Activated naive CD8-positive, alpha-beta T cell treated with anti-CD3 and anti-CD28 coated beads, Interleukin-2, amount 10 ng/mL, durations not matched to agents 7 days and 5 days (primary cell): ENCODE measurements around the gene PRKG1. TPM values are rescaled to one million over a fixed set of nuclear protein-coding genes. Genes with fewer than 3 reads are reported as not detected.

Experiments used
- ATAC-seq: fragments of 150-1000 bp; cut with Tn5 transposase; one replicate; pipeline ENCODE4 v1.10.0; 2021; ENCODE audit warnings: low read depth, moderate library complexity
- POLR2A ChIA-PET: fragments of 350-600 bp; sonication (Branson Sonifier 250); formaldehyde crosslinking; loops from one replicate; lab custom pipeline; 2021; ENCODE audit warnings: antibody characterized with exemption; lab: Charles Lee
- DNase-seq: peaks from one replicate; pipeline ENCODE4 v3.0.0; 2021
- H3K27ac Mint-ChIP-seq: one replicate; pipeline ENCODE4 v1.8.0; 2022; ENCODE audit warnings: mild to moderate bottlenecking, mixed read lengths
- H3K27me3 Mint-ChIP-seq: one replicate; pipeline ENCODE4 v1.8.0; 2022; ENCODE audit warnings: mild to moderate bottlenecking, moderate library complexity, mixed read lengths
- H3K36me3 Mint-ChIP-seq: one replicate; pipeline ENCODE4 v1.8.0; 2021; ENCODE audit warnings: mild to moderate bottlenecking, mixed read lengths
- H3K4me1 Mint-ChIP-seq: one replicate; pipeline ENCODE4 v1.8.0; 2021; ENCODE audit warnings: mixed read lengths
- H3K4me3 Mint-ChIP-seq: one replicate; pipeline ENCODE4 v1.8.0; 2022; ENCODE audit warnings: mild to moderate bottlenecking, moderate library complexity, mixed read lengths
- H3K9me3 Mint-ChIP-seq: one replicate; pipeline ENCODE4 v1.8.0; 2021; ENCODE audit warnings: mixed read lengths
- total RNA-seq, 2 experiments: library from RNA; stranded (reverse); gene quantifications; one replicate each; pipeline ENCODE4 v1.2.3, GENCODE V29; 2021

The PRKG1 gene
- total RNA-seq, 2 experiments from 2014 or later, result not detected

DNA sequence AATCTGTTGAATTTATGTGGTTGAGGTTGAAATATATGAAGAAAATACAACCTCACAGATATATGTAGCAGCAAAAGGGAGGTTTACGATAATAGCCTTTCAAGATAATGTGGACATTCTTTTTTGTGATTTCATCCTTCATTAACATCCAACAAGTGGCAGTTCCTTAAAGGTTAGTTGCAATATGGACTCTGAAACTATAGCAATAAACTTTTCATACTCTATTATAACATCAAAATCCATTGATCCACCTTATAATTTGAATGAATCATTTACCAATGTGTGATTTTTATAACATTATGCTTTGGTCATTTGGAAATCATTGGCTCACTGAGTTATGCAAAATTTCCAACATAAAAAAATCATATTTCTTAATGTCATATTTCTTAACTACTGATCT lies 825.9 kb downstream of the PRKG1 start:
- no peaks in the 10 kb centered on the region for H3K9me3 Mint-ChIP-seq
- no peak for DNase-seq
- no peaks in the 10 kb centered on the region for H3K36me3 Mint-ChIP-seq
- H3K27ac Mint-ChIP-seq, result no peak overlapping the region
- no peak for ATAC-seq
- POLR2A ChIA-PET, result no interaction called here
- H3K4me3 Mint-ChIP-seq, result no peak overlapping the region
- H3K4me1 Mint-ChIP-seq, result no peaks in the 10 kb centered on the region
- peaks cover 5% of the 10 kb centered on the region for H3K27me3 Mint-ChIP-seq

GRCh38 chr10:51903675-51904074 lies 829.4 kb downstream of the PRKG1 start:
- Mint-ChIP-seq H3K27me3 (peaks cover 4% of the 10 kb centered on the region), H3K4me3 (no peak overlapping the region), H3K9me3 (no peaks in the 10 kb centered on the region), H3K27ac (no peak overlapping the region), H3K36me3 (no peaks in the 10 kb centered on the region), H3K4me1 (no peaks in the 10 kb centered on the region)
- ATAC-seq (no peak), DNase-seq (no peak)
- POLR2A ChIA-PET, result no interaction called here

DNA sequence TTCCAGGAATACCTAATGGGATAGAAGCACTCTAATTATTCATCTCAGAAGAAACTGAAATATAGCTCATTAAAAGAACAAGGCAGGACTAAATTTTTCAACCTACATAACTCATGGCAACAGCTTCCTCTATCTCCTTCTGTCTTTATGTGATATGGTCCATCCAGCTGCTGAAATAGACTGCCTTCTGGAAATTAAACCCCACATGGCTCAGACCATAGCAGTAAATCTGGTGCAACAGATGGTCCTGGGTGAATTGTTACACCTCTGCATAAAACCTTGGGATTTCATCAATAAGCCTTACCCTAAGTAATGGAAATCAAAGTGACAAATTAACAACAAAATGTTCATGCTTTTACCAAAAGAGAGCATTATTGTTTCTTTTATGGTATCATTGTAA lies 830.7 kb downstream of the PRKG1 start:
- DNase-seq (no peak), ATAC-seq (no peak)
- H3K27me3 Mint-ChIP-seq, result peaks cover 7% of the 10 kb centered on the region
- H3K4me3 Mint-ChIP-seq, result no peak overlapping the region
- no peaks in the 10 kb centered on the region for H3K4me1 Mint-ChIP-seq
- POLR2A ChIA-PET, result no interaction called here
- H3K36me3 Mint-ChIP-seq, result no peaks in the 10 kb centered on the region
- no peaks in the 10 kb centered on the region for H3K9me3 Mint-ChIP-seq
- H3K27ac Mint-ChIP-seq, result no peak overlapping the region

GRCh38 chr10:51907361-51907760 lies 833.1 kb downstream of the PRKG1 start:
- ATAC-seq, result no peak
- no peak overlapping the region for H3K27ac Mint-ChIP-seq
- H3K4me1 Mint-ChIP-seq, result no peaks in the 10 kb centered on the region
- DNase-seq, result no peak
- H3K36me3 Mint-ChIP-seq, result no peaks in the 10 kb centered on the region
- POLR2A ChIA-PET, result no interaction called here
- no peak overlapping the region for H3K4me3 Mint-ChIP-seq
- H3K27me3 Mint-ChIP-seq, result peaks cover 12% of the 10 kb centered on the region
- no peaks in the 10 kb centered on the region for H3K9me3 Mint-ChIP-seq

DNA sequence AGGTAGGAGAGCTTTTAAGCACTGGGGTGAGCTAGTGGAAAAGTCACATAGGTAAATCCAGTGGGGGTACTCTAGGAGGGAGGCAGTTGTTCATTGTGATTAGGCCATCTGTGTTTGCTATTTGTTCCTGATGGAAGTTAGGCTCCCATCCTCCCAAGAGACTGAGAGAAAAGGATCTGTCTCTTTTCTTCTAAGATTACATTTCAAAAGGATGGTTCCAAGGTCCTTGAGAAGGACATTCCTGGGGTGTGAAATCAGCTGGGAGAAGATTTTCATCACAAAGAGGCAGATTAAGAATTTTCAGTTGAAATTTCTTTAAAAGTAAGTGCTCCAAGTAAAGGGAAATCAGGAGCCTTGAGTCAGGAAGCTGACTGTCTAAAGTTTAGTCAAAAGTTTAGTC lies 835.9 kb downstream of the PRKG1 start:
- peaks cover 10% of the 10 kb centered on the region for H3K27me3 Mint-ChIP-seq
- no peaks in the 10 kb centered on the region for H3K9me3 Mint-ChIP-seq
- no peaks in the 10 kb centered on the region for H3K4me1 Mint-ChIP-seq
- DNase-seq (no peak), ATAC-seq (no peak)
- H3K27ac Mint-ChIP-seq, result no peak overlapping the region
- no peak overlapping the region for H3K4me3 Mint-ChIP-seq
- H3K36me3 Mint-ChIP-seq, result no peaks in the 10 kb centered on the region
- POLR2A ChIA-PET, result no interaction called here

GRCh38 chr10:51910596-51910995 lies 836.3 kb downstream of the PRKG1 start:
- DNase-seq, result no peak
- H3K9me3 Mint-ChIP-seq, result no peaks in the 10 kb centered on the region
- POLR2A ChIA-PET, result no interaction called here
- ATAC-seq, result no peak
- no peaks in the 10 kb centered on the region for H3K4me1 Mint-ChIP-seq
- H3K27ac Mint-ChIP-seq, result no peak overlapping the region
- H3K27me3 Mint-ChIP-seq, result peaks cover 10% of the 10 kb centered on the region
- H3K36me3 Mint-ChIP-seq, result no peaks in the 10 kb centered on the region
- H3K4me3 Mint-ChIP-seq, result no peak overlapping the region

- Mint-ChIP-seq H3K36me3 (no peaks in the 10 kb centered on the region), H3K27ac (no peak overlapping the region), H3K4me1 (no peaks in the 10 kb centered on the region), H3K27me3 (peaks cover 10% of the 10 kb centered on the region), H3K9me3 (no peaks in the 10 kb centered on the region), H3K4me3 (no peak overlapping the region)
- ATAC-seq (no peak), DNase-seq (no peak)
- POLR2A ChIA-PET, result no interaction called here
These were observed 837.4 kb downstream of the PRKG1 start for GRCh38 chr10:51911723-51912122.

GRCh38 chr10:51915031-51915542 lies 840.8 kb downstream of the PRKG1 start:
- H3K27ac Mint-ChIP-seq, result no peak overlapping the region
- no peak for ATAC-seq
- POLR2A ChIA-PET, result no interaction called here
- no peak for DNase-seq
- no peaks in the 10 kb centered on the region for H3K9me3 Mint-ChIP-seq
- H3K27me3 Mint-ChIP-seq, result peaks cover 6% of the 10 kb centered on the region
- no peaks in the 10 kb centered on the region for H3K4me1 Mint-ChIP-seq
- H3K4me3 Mint-ChIP-seq, result no peak overlapping the region
- no peaks in the 10 kb centered on the region for H3K36me3 Mint-ChIP-seq

DNA sequence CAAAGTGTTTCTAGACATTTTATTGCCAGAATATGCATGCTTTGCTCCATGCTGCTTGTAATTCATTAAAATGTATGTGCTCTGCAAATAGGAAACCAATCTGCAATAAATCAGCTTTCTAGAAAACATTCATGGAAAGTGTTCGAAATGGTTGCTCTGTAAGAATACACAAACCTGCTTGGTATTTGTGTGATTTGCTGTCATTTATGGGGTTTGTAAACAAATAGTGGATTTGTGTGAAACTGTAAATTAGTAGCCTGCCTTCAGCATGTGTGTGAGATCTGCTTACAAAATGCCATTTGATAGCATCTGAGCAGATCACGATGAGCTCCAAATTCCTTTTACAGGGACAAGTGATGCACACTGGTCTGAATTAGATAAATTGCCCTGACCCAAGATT lies 844.2 kb downstream of the PRKG1 start:
- ATAC-seq (no peak), DNase-seq (no peak)
- Mint-ChIP-seq H3K36me3 (no peaks in the 10 kb centered on the region), H3K4me1 (peaks cover 1% of the 10 kb centered on the region), H3K27ac (no peak overlapping the region), H3K27me3 (peaks cover 8% of the 10 kb centered on the region), H3K4me3 (no peak overlapping the region), H3K9me3 (no peaks in the 10 kb centered on the region)
- POLR2A ChIA-PET, result no interaction called here

- H3K27me3 Mint-ChIP-seq, result peaks cover 8% of the 10 kb centered on the region
- no peak for ATAC-seq
- POLR2A ChIA-PET, result no interaction called here
- H3K36me3 Mint-ChIP-seq, result no peaks in the 10 kb centered on the region
- no peak overlapping the region for H3K4me3 Mint-ChIP-seq
- DNase-seq, result no peak
- H3K27ac Mint-ChIP-seq, result no peak overlapping the region
- H3K4me1 Mint-ChIP-seq, result peaks cover 1% of the 10 kb centered on the region
- H3K9me3 Mint-ChIP-seq, result no peaks in the 10 kb centered on the region
These were observed 844.6 kb downstream of the PRKG1 start for GRCh38 chr10:51918884-51919325.

- POLR2A ChIA-PET, result no interaction called here
- H3K9me3 Mint-ChIP-seq, result no peaks in the 10 kb centered on the region
- peaks cover 1% of the 10 kb centered on the region for H3K4me1 Mint-ChIP-seq
- DNase-seq, result no peak
- ATAC-seq, result no peak
- H3K27me3 Mint-ChIP-seq, result peaks cover 8% of the 10 kb centered on the region
- H3K36me3 Mint-ChIP-seq, result no peaks in the 10 kb centered on the region
- no peak overlapping the region for H3K27ac Mint-ChIP-seq
- H3K4me3 Mint-ChIP-seq, result no peak overlapping the region
These were observed 846.4 kb downstream of the PRKG1 start for GRCh38 chr10:51920672-51921071.

DNA sequence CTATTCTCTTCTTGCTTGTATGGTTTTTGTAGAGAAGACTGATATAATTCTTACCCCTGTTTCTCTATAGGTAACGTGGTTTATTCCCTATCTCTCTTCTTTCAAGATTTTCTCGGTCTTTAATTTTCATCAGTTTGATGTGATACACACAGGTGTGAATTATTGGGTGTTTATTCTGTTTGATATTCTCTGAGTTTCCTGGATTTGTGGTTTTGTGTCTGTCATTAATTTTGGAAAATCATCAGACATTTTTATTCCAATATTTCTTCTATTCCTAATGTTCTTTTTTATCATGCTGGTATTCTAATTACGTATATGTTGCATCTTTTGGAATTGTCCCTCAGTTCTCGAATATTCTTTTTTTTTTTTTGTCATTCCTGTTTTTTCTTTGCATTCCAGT lies 850.1 kb downstream of the PRKG1 start:
- ATAC-seq (no peak), DNase-seq (no peak)
- no peak overlapping the region for H3K27ac Mint-ChIP-seq
- H3K27me3 Mint-ChIP-seq, result peaks cover 6% of the 10 kb centered on the region
- no peaks in the 10 kb centered on the region for H3K36me3 Mint-ChIP-seq
- peaks cover 1% of the 10 kb centered on the region for H3K4me1 Mint-ChIP-seq
- no peak overlapping the region for H3K4me3 Mint-ChIP-seq
- POLR2A ChIA-PET, result no interaction called here
- H3K9me3 Mint-ChIP-seq, result no peaks in the 10 kb centered on the region

- H3K27me3 Mint-ChIP-seq, result peaks cover 5% of the 10 kb centered on the region
- DNase-seq (no peak), ATAC-seq (no peak)
- no peaks in the 10 kb centered on the region for H3K36me3 Mint-ChIP-seq
- H3K4me3 Mint-ChIP-seq, result no peak overlapping the region
- H3K27ac Mint-ChIP-seq, result no peak overlapping the region
- POLR2A ChIA-PET, result no interaction called here
- no peaks in the 10 kb centered on the region for H3K9me3 Mint-ChIP-seq
- peaks cover 1% of the 10 kb centered on the region for H3K4me1 Mint-ChIP-seq
These were observed 852.0 kb downstream of the PRKG1 start for GRCh38 chr10:51926337-51926736.

- no peak for DNase-seq
- H3K4me1 Mint-ChIP-seq, result no peaks in the 10 kb centered on the region
- no peak for ATAC-seq
- H3K27me3 Mint-ChIP-seq, result peaks cover 2% of the 10 kb centered on the region
- no peaks in the 10 kb centered on the region for H3K36me3 Mint-ChIP-seq
- no peak overlapping the region for H3K4me3 Mint-ChIP-seq
- H3K9me3 Mint-ChIP-seq, result no peaks in the 10 kb centered on the region
- POLR2A ChIA-PET, result no interaction called here
- no peak overlapping the region for H3K27ac Mint-ChIP-seq
These were observed 853.9 kb downstream of the PRKG1 start for GRCh38 chr10:51928162-51928561.

DNA sequence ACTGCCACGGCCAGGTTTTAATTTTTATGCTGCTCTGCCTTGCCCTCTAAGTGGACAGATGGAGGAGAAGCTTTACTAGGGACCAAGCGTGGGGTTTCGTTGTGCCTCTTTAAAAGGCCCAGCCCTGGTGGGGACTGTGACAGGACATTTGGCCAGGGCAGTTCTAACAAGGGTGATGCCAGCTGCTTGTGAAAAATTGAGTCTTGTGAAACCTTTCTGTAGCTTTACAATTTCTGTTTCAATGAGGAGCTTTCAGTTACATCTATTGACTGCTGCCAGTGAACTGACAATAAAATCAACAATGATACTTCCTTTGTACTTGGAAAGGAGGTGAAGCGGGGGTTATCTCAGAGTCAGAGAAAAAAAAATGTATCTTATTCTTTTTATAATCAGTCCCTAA lies 858.2 kb downstream of the PRKG1 start:
- H3K36me3 Mint-ChIP-seq, result no peaks in the 10 kb centered on the region
- POLR2A ChIA-PET, result no interaction called here
- no peak for ATAC-seq

More for the DNA sequence above, 858.2 kb downstream of the PRKG1 start:
- H3K27me3 Mint-ChIP-seq, result peaks cover 23% of the 10 kb centered on the region
- no peak overlapping the region for H3K27ac Mint-ChIP-seq
- no peak for DNase-seq
- no peaks in the 10 kb centered on the region for H3K9me3 Mint-ChIP-seq
- no peaks in the 10 kb centered on the region for H3K4me1 Mint-ChIP-seq
- H3K4me3 Mint-ChIP-seq, result no peak overlapping the region
